NK-92 treated with Interleukin-12 subunit alpha and Interleukin-12 subunit beta, amount 100 ng/mL, for 24 hours (cell line): ENCODE results near the gene P2RX6.
"Not testable (repeated sequence)": the region's sequence is repeated elsewhere in the genome, so short reads cannot be mapped to it uniquely, and the experiment has no call there.

Experiments
- DNase-seq: peaks from one replicate; lab custom pipeline; 2025; lab: John Stamatoyannopoulos, UW

The P2RX6 gene

GRCh38 chr22:21052715-21053459, 37.9 kb downstream of the P2RX6 start:
- DNase-seq: no peak

- DNase-seq: no peak
Measured at GRCh38 chr22:21054046-21054713, 39.2 kb downstream of the P2RX6 start.

GRCh38 chr22:21054714-21055563, 40.0 kb downstream of the P2RX6 start:
- DNase-seq: no peak

DNA sequence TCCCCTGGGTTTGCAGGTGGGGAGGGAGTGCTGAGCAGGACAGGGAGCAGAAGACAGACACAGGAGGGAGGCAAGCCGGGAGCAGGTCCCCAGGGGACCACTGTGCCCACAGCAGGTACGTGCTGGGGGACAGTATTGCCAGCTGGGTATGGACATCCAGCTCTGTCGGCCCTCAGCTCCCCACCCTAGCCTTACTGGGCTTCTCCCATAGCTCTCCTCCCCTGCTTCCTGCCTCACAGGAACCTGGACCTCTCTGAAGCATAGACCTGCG, 40.5 kb downstream of the P2RX6 start:
- no peak for DNase-seq

DNA sequence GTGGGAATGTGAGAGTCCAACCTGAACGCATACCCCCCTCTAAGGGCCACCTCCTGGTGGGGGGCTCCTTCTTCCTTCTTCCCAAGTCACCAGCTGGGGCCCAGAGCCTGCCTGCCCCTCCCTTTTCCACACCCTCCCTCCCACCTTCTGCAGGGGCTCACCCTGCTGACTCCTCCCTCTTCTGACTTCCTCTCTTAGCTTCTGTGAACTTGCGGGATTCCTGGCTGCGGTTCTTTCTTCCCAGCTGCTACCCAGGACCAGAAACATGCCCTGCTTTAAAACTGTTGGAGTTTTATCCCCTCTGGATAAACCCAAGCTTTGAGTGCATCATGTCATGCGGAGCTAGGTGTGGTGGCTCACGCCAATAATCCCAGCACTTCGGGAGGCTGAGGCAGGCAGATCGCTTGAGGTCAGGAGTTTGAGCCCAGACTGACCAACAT, 40.9 kb downstream of the P2RX6 start:
- DNase-seq: no peak

DNA sequence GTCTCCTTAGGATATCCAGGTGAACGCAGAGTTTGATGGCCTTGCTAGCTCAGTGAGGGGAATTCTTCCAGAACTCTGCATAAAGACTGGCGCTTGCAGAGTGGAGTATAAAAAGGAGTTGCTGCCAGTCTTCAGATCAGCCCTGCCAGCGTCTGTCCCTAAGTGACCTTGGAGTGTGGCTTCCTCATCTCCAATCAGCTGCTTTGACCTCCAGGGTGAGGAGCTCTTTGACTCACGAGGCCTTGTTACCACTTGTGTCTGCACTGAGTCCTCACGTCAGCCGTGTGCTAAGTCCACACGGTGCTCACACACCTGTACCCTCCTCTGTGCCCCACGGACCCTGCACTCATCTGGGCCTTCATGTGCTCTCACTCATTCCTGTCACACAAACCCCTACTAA, 45.4 kb downstream of the P2RX6 start:
- not testable (repeated sequence) for DNase-seq

DNA sequence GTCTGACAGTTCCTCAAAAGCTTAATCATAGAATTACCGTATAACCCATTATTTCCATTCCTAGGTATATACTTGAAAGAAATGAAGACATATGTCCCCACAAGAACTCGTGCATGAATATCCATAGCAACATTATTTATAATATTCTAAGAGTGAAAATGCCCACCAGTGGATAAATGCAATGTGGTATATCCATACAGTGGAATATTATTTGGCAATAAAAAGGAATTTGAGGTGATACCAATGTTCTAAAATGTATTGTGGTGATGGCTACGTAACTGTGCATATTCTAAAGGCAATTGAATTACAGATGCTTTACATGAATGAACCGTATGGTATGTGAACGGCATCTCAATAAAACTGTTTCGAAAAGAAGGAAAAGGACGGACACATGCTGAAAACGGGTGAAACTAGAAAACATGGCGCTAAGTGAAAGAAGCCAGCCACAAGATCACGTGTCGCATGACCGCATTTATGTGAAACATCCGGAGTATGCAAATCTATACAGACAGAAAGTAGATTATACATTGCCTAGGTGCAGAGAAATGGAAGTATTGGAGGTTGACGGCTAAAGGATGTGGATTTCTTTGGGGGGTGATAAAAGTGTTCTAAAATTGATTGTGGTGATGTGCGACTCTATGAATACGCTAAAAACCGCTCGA, 46.8 kb downstream of the P2RX6 start:
- DNase-seq: not testable (repeated sequence)

DNA sequence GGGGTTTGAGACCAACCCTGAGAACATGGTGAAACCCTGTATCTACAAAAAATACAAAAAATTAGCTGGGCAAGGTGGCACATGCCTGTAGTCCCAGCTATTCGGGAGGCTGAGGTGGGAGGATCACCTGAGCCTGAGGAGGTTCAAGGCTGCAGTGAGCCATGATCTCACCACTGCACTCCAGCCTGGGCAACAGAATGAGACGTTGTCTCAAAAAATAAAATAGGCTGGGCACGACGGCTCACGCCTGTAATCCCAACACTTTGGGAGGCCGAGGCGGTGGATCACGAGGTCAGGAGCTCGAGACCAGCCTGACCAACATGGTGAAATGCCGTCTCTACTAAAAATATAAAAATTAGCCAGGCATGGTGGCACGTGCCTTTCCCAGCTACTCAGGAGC, 49.5 kb downstream of the P2RX6 start:
- DNase-seq: not testable (repeated sequence)

GRCh38 chr22:21064917-21065864, 50.2 kb downstream of the P2RX6 start:
- DNase-seq: no peak

DNA sequence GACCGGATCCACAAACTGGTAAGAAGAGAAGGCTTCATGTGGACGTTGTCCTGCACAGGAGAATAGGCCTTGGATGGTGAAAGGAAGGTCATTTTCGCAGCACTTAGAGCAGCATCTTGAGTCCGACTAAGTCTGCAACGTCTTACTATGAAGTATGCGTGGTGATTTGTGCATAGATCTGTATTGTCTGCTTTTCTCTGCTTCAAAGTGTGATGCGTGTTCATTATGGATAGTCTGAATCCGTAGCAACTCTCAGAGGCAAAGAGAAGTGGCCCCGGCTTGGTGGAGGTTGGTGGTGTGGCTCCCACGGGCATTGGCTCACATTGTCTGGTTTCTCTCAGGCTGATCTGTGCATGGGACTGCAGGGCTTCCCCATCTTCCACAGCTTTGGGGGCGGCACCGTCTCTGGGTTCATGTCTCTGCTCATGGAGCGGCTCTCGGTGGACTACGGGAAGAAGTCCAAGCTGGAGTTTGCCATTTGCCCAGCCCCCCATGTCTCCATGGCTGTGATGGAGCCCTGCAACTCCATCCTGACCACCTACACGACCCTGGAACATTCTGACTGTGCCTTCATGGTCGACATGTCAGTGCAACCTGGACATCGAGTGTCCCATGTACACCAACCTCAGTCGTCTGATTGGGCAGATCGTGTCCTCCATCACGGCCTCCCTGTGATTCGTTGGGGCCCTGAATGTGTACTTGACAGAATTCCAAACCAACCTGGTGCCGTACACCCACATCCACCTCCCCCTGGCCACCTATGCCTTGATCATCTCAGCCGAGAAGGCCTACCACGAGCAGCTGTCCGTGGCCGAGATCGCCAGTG, 52.3 kb downstream of the P2RX6 start:
- no peak for DNase-seq

DNA sequence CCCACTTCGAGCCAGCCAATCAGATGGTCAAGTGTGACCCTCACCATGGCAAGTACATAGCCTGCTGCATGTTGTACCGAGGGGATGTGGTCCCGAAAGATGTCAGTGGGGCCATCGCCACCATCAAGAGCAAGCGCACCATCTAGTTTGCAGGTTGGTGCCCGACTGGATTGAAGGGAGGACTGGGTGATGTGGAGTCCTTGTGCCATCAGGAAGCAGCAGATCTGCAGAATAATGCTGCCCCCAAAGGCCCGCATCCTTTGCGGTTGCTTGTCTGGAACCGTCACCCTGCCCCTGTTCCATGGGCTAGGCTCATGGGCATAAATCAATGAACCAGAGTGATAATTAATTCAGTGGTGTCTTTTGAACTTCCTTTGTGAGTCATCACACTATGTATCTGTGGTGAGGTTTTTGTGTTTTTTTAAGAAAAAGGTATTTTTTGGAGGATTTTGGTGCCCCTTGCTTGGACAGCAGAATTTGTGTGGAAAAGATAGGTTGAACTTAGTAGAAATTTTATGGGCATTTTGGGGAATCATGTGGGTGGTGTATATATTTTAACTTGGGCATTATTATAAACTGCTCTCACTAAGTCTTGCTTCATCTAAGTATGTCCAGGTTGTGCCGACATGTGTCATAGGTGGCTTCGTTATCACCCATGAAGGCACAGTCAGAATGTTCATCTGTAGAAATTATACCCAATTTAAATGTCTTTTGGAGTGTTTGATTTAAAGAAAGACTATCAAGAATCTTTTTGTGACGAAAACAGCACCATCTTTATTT, 53.1 kb downstream of the P2RX6 start:
- no peak for DNase-seq

GRCh38 chr22:21068681-21069276, 53.8 kb downstream of the P2RX6 start:
- no peak for DNase-seq

DNA sequence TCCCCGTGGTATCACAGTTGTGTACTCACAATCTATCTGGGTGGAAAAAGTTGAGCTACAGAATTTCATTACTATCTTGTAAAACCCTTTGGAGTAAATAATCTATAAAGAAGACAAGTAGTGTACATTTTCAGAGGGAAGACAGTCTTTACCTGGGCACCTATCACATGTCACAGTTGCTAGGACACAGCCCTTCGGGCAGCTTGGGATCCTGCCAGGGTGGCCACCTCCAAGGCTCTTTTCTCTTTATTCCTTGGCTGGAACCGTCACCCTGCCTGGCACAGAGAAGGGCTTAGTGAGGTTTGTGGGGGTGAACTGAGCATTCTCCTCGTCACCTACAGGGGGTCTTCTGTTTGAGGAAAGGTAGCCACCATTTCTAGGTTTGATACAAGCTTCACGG, 54.4 kb downstream of the P2RX6 start:
- DNase-seq: no peak

GRCh38 chr22:21070690-21071615, 56.0 kb downstream of the P2RX6 start:
- no peak for DNase-seq

- DNase-seq: not testable (repeated sequence)
Measured at GRCh38 chr22:21071796-21072195, 56.8 kb downstream of the P2RX6 start.

DNA sequence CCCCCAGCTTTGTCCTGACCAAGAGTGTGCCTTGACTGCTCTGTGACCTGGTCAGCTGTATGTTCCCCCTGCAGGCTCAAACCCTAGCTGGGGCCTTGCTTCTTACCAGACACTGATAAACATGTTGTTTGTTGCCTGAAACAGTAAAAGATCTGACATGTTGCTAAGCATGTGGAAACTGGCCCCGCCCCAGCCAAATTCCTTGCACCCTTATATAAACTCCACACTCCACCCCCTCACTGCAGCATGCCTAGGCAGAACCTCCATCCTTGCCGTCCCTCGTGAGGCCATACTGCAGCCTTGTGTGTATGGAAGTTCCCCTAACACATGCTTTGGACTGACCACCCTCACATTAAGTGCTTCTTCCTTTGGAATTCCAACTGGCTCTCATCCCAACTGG, 58.1 kb downstream of the P2RX6 start:
- no peak for DNase-seq

DNA sequence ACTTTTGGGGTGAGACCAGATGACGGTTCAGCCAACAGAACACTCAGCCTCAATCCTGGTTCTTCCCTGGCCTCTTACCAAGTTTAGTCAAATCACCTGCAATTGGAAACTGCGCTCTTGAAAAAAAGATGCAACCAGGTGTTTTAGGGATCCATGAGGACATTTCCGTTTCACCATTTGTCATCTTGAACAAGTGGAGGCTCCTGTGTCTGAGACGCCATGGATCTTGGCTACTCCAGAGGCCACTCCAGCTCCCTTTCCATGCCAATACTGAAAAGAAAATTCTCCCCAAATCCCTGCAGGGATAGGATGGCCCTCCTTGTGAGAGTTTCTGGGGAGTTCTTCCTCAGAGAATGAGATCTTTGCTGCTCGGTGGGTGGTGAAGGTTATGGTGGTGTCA, 58.5 kb downstream of the P2RX6 start:
- DNase-seq: no peak

DNA sequence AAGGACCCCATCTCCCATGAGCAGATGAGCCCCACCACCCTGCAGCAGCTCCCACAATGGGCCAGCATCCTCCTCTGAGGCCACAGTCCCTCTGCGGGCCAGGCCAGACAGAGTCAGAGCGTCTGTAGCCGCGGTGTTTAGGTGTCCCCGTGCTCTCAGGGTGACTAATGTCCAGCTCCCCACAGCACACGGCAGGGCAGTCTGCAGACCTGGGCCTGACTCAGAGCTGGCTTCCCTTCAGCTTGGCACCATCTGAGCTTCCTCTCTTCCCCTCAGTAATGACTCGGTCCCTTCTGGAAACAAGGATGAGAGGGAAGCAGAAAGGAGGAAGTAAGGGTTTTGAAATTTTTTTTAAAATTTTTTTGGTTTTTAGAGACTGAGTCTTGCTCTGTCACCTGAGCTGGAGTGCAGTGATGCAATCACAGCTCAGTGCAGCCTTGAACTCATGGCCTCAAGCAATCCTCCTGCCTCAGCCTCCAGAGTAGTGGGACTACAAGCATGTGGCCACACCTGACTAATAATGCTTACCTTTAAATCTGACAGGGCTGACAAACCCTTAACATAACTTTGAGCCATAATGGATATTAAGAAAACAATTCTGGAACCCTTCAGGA, 59.2 kb downstream of the P2RX6 start:
- DNase-seq: no peak
